GM12878 (cell line): ENCODE measurements around the gene RAP1GAP2. TPM values are rescaled to one million over a fixed set of nuclear protein-coding genes. Genes with fewer than 3 reads are reported as not detected.
A peak's percentile ranks its signal among the peaks of the same experiment; 100 is the strongest.

Experiments
- ATAC-seq: fragments of 200-7000 bp; cut with Tn5 transposase; 3 replicates; pipeline ENCODE4 v1.9.1; 2020; ENCODE audit warnings: mild to moderate bottlenecking, moderate library complexity
- BruUV-seq: library from RNA; stranded (reverse); fragments of 400-500 nt; replicated peaks from 2 replicates; lab custom pipeline; 2021; lab: Mats Ljungman, UMichigan
- CTCF ChIA-PET: fragments of 300-600 bp; sonication (Branson Sonifier 250); formaldehyde crosslinking; extraction: SDS; loops from one replicate; lab custom pipeline; 2021; ENCODE audit warnings: inconsistent platforms; lab: Yijun Ruan, JAX
- POLR2A ChIA-PET: fragments of 350-600 bp; formaldehyde crosslinking; extraction: SDS; loops from one replicate; lab custom pipeline; 2021; ENCODE audit warnings: inconsistent platforms; lab: Charles Lee
- RAD21 ChIA-PET: fragments of 300-600 bp; sonication (Branson Sonifier 250); formaldehyde crosslinking; loops from one replicate; lab custom pipeline; 2023; ENCODE audit warnings: antibody characterized with exemption; ENCODE audit not compliant: unreplicated experiment; lab: Charles Lee
- SMC1A ChIA-PET: fragments of 300-600 bp; sonication (Branson Sonifier 250); formaldehyde crosslinking; loops from one replicate; lab custom pipeline; 2023; ENCODE audit not compliant: unreplicated experiment, uncharacterized antibody; lab: Charles Lee
- DNase-seq: peaks from one replicate; pipeline ENCODE4 v3.0.0-alpha.2; 2011; ENCODE audit warnings: low read depth, low spot score
- FAIRE-seq: peaks from 3 replicates; lab custom pipeline; 2011; peaks lifted over from hg19 to GRCh38; lab: Jason Lieb, UNC
- H2AFZ ChIP-seq: 2 replicates; pipeline ENCODE4 v1.6.0; 2011; ENCODE audit warnings: low read depth, low read length, control low read depth; ENCODE audit not compliant: control insufficient read depth
- H3K27ac ChIP-seq: 2 replicates; pipeline ENCODE4 v1.5.1; 2011; ENCODE audit warnings: control low read depth; ENCODE audit not compliant: control insufficient read depth, insufficient read depth
- H3K27me3 ChIP-seq, 2 experiments: replicated peaks in 1 of 2; 2 replicates each; pipeline versions ENCODE4 v1.6.0 to v1.6.1; 2011; ENCODE audit warnings: low read length in 1 of 2; ENCODE audit not compliant: control insufficient read depth in 2 of 2, insufficient read depth in 2 of 2
- H3K36me3 ChIP-seq, 2 experiments: 2 replicates each; pipeline ENCODE4 v1.5.1; 2011; ENCODE audit warnings: low read length in 1 of 2; ENCODE audit not compliant: control insufficient read depth in 2 of 2, insufficient read depth in 2 of 2
- H3K4me1 ChIP-seq: 2 replicates; pipeline ENCODE4 v1.6.1; 2011; ENCODE audit warnings: mild to moderate bottlenecking, low read length, moderate library complexity, mixed read lengths; ENCODE audit not compliant: control insufficient read depth, insufficient read depth
- H3K4me2 ChIP-seq: 2 replicates; pipeline ENCODE4 v1.6.0; 2011; ENCODE audit warnings: control low read depth; ENCODE audit not compliant: control insufficient read depth, insufficient read depth
- H3K4me3 ChIP-seq: fragments of 200-600 bp; sonication (generic); 2 replicates; pipeline ENCODE4 v1.5.1; 2016
- H3K79me2 ChIP-seq: 2 replicates; pipeline ENCODE4 v1.6.0; 2011; ENCODE audit warnings: low read length; ENCODE audit not compliant: control insufficient read depth, insufficient read depth
- H3K9ac ChIP-seq: 2 replicates; pipeline ENCODE4 v1.8.0; 2011; ENCODE audit warnings: low read length, control low read depth, mixed read lengths; ENCODE audit not compliant: control insufficient read depth, insufficient read depth
- H3K9me3 ChIP-seq: replicated peaks from 3 replicates; pipeline ENCODE4 v1.5.1; 2011; ENCODE audit warnings: mild to moderate bottlenecking, low read length; ENCODE audit not compliant: control insufficient read depth, insufficient read depth
- H4K20me1 ChIP-seq: 2 replicates; pipeline ENCODE4 v1.6.0; 2011; ENCODE audit not compliant: control insufficient read depth, insufficient read depth
- BHLHE40 ChIP-seq, 2 experiments: fragments of 450-650 bp in 1 of 2; IDR thresholded peaks; 2 replicates each; pipeline ENCODE4 v1.6.1; 2011 to 2017; ENCODE audit warnings: low read depth in 2 of 2, borderline replicate concordance in 1 of 2, improper control_type of control experiment in 1 of 2, low read length in 1 of 2, mild to moderate bottlenecking in 1 of 2
- CBFB ChIP-seq: IDR thresholded peaks from 2 replicates; pipeline ENCODE4 v1.6.1; 2016; ENCODE audit warnings: antibody characterized with exemption, low read depth
- HDGF ChIP-seq: fragments of 450-650 bp; IDR thresholded peaks from 2 replicates; pipeline ENCODE4 v1.6.1; 2016; ENCODE audit warnings: antibody characterized with exemption
- LARP7 ChIP-seq: fragments of 450-650 bp; IDR thresholded peaks from 2 replicates; pipeline ENCODE4 v1.6.1; 2017; ENCODE audit warnings: mild to moderate bottlenecking
- MEF2A ChIP-seq: IDR thresholded peaks from 2 replicates; pipeline ENCODE4 v1.6.1; 2011; ENCODE audit warnings: low read depth, mild to moderate bottlenecking, low read length, moderate library complexity; ENCODE audit not compliant: insufficient read depth
- MEF2B ChIP-seq: fragments of 450-650 bp; IDR thresholded peaks from 2 replicates; pipeline ENCODE4 v1.6.1; 2018; ENCODE audit warnings: mild to moderate bottlenecking, moderate library complexity; ENCODE audit not compliant: partially characterized antibody, poor library complexity, severe bottlenecking
- RAD21 ChIP-seq: IDR thresholded peaks from 2 replicates; pipeline ENCODE4 v1.6.1; 2011; ENCODE audit warnings: mild to moderate bottlenecking, low read depth, low read length, moderate library complexity; ENCODE audit not compliant: insufficient read depth
- RB1 ChIP-seq: fragments of 450-650 bp; formaldehyde crosslinking; IDR thresholded peaks from 2 replicates; pipeline ENCODE4 v1.6.1; 2017; ENCODE audit warnings: mild to moderate bottlenecking, borderline replicate concordance
- RFX5 ChIP-seq: IDR thresholded peaks from 2 replicates; pipeline ENCODE4 v1.6.1; 2011; ENCODE audit warnings: low read depth, low read length, improper control_type of control experiment
- RUNX3 ChIP-seq: IDR thresholded peaks from 2 replicates; pipeline ENCODE4 v1.6.1; 2012; ENCODE audit warnings: low read length, inconsistent platforms
- SREBF1 ChIP-seq: IDR thresholded peaks from 2 replicates; pipeline ENCODE4 v1.6.1; 2012; ENCODE audit warnings: mild to moderate bottlenecking, low read length
- STAT1 ChIP-seq: fragments of 450-650 bp; conservative IDR thresholded peaks from 2 replicates; pipeline ENCODE4 v1.6.1; 2014; ENCODE audit warnings: antibody characterized with exemption, mild to moderate bottlenecking
- ZNF217 ChIP-seq: fragments of 450-650 bp; IDR thresholded peaks from 2 replicates; pipeline ENCODE4 v1.6.1; 2017; ENCODE audit warnings: antibody characterized with exemption, mild to moderate bottlenecking
- ZNF384 ChIP-seq: IDR thresholded peaks from 2 replicates; pipeline ENCODE4 v1.6.1; 2012; ENCODE audit warnings: low read depth, mild to moderate bottlenecking, low read length, improper control_type of control experiment, borderline replicate concordance
- WGBS: methylation state at CpG from one replicate; pipeline ENCODE4 v1.1.6; 2016; ENCODE audit warnings: low lambda C conversion rate; ENCODE audit not compliant: insufficient replicate concordance, insufficient coverage; ENCODE audit errors: missing lambda C conversion rate; 5-methylcytosine and 5-hydroxymethylcytosine counted together
- in situ Hi-C: fragments of 300-500 bp; cut with MboI; formaldehyde crosslinking; loops from 9 replicates; pipeline ENCODE4 v1.14.3; 2018; ENCODE audit warnings: mixed read lengths
- intact Hi-C: fragments of 100-400 bp; cut with micrococcal nuclease; formaldehyde crosslinking; loops from one replicate; pipeline ENCODE4 v1.14.2; 2022; ENCODE audit not compliant: unreplicated experiment
- polyA plus RNA-seq, 11 experiments: library from polyadenylated mRNA; depleted of rRNA in 4 of 11; unstranded in 6 of 11; stranded (reverse) in 5 of 11; fragments of >200 nt; fragmentation: Nextera tagmentation in 4 of 11; fragmentation: Illumina TruSeq in 1 of 11; extraction: Ambion mirVana in 4 of 11; extraction: Trizol in 1 of 11; gene quantifications; 1 replicate in 1 of 11; 2 replicates in 10 of 11; pipeline versions ENCODE4 v1.2.1 to v1.2.3, GENCODE V29; 2011 to 2016; ENCODE audit warnings: inconsistent platforms in 2 of 11, missing spikeins in 2 of 11, low read depth in 1 of 11
- total RNA-seq, 4 experiments: library from RNA; depleted of rRNA in 3 of 4; stranded (reverse); fragments of >200 nt in 3 of 4; fragmentation: Illumina TruSeq in 1 of 4; extraction: Trizol in 1 of 4; gene quantifications; 2 replicates each; pipeline versions ENCODE4 v1.2.1 to v1.2.3, GENCODE V29; 2013 to 2021
- TF ChIP-seq, protein P1 (sequence below), 3 experiments: IDR thresholded peaks in 2 of 3; conservative IDR thresholded peaks in 1 of 3; 2 replicates each; pipeline ENCODE4 v1.5.1; 2011; ENCODE audit warnings: low read depth in 3 of 3, low read length in 3 of 3, mild to moderate bottlenecking in 3 of 3, control low read depth in 2 of 3, moderate library complexity in 2 of 3, inconsistent platforms in 1 of 3, mixed read lengths in 1 of 3; ENCODE audit not compliant: control insufficient read depth in 2 of 3, insufficient read depth in 1 of 3; ENCODE audit errors: extremely low read depth in 1 of 3
- TF ChIP-seq, protein P2 (sequence below): fragments of 450-650 bp; IDR thresholded peaks from 2 replicates; pipeline ENCODE4 v1.6.1; 2014; ENCODE audit warnings: mild to moderate bottlenecking
- TF ChIP-seq, protein P3 (sequence below): IDR thresholded peaks from 2 replicates; pipeline ENCODE4 v1.6.1; 2011; ENCODE audit warnings: borderline replicate concordance, low read depth, mild to moderate bottlenecking, moderate library complexity, low read length; ENCODE audit not compliant: insufficient read depth, poor library complexity, severe bottlenecking

Gene RAP1GAP2
- total and polyA plus RNA-seq, 10 of the 15 experiments (the other 5 are each of a cell fraction or from before 2014, with no cell fraction given), result 0.03 to 0.95 (median 0.49) TPM; not detected in 2

DNA sequence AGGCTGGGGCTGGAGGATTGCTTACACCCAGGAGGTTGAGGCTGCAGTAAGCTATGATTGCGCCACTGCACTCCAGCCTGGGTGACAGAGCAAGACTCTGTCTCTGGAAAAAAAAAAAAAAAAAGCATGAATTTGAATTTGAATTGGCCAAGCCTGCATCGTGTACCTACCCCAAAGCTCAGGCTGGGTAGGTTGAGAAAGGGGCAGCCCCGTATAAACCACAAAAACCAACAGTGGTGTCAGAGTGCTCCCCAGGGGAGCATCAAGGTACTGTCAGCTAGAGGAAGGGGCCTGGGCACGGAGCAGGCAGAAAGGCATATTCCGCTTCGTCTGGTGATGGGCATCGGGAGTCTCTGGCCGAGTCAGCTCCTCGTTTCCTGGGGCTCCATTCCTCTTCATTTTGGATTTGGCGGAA lies 40.9 kb downstream of the RAP1GAP2 start:
- no peaks in the 10 kb centered on the region for H3K79me2 ChIP-seq
- no peaks in the 10 kb centered on the region for H3K4me1 ChIP-seq
- ChIA-PET CTCF (interaction anchor here (0.6 to 2.8 kb wide), 6 partner anchors 12 to 421 kb away, joined by 3 to 7 read pairs (median 4); no protein-coding TSS in a partner anchor), POLR2A (interaction anchor here (0.5 to 0.7 kb wide), 4 partner anchors 13 to 290 kb away, joined by 3 to 4 read pairs (median 4); no protein-coding TSS in a partner anchor), SMC1A (interaction anchor here (1.0 to 1.1 kb wide), 2 partner anchors 51 to 52 kb away, joined by 3 read pairs; no protein-coding TSS in a partner anchor), RAD21 (interaction anchor here (0.6 to 1.1 kb wide), 2 partner anchors 176 to 216 kb away, joined by 3 to 8 read pairs; no protein-coding TSS in a partner anchor)
- H4K20me1 ChIP-seq, result no peaks in the 10 kb centered on the region
- no TSS peak for BruUV-seq
- under 1% methylated on average over 10 of the region's 10 CpGs for WGBS
- no peaks in the 10 kb centered on the region for H3K9me3 ChIP-seq
- H3K9ac ChIP-seq, result no peak overlapping the region
- FAIRE-seq (no peak), DNase-seq (no peak), ATAC-seq (peak; percentile 92)
- no peak overlapping the region for H3K4me3 ChIP-seq
- no peak overlapping the region for H3K4me2 ChIP-seq
- H3K36me3 ChIP-seq, result no peaks in the 10 kb centered on the region
- H3K27me3 ChIP-seq, result no peaks in the 10 kb centered on the region
- intact Hi-C loops (no loop called here), in situ Hi-C loops (no loop called here)
- no peak overlapping the region for H2AFZ ChIP-seq
- no peak overlapping the region for H3K27ac ChIP-seq
- TF ChIP-seq, protein P1, sequence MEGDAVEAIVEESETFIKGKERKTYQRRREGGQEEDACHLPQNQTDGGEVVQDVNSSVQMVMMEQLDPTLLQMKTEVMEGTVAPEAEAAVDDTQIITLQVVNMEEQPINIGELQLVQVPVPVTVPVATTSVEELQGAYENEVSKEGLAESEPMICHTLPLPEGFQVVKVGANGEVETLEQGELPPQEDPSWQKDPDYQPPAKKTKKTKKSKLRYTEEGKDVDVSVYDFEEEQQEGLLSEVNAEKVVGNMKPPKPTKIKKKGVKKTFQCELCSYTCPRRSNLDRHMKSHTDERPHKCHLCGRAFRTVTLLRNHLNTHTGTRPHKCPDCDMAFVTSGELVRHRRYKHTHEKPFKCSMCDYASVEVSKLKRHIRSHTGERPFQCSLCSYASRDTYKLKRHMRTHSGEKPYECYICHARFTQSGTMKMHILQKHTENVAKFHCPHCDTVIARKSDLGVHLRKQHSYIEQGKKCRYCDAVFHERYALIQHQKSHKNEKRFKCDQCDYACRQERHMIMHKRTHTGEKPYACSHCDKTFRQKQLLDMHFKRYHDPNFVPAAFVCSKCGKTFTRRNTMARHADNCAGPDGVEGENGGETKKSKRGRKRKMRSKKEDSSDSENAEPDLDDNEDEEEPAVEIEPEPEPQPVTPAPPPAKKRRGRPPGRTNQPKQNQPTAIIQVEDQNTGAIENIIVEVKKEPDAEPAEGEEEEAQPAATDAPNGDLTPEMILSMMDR (IDR thresholded peaks at IDR 0.05 in 2 of 3, conservative IDR thresholded peaks at IDR 0.05 in 1 of 3; ENCODE audit: control insufficient read depth in 2 of 3, extremely low read depth in 1 of 3, insufficient read depth in 1 of 3, low read depth in 3 of 3, low read length in 3 of 3), result peak; percentile 42 to 56 (median 47); a peak in 5 of 6 replicates
- TF ChIP-seq RFX5, result no peak
- 0 out of 4 replicates have a peak, but pooled peaks of 1 of the 2 experiments have one; percentile 8 for TF ChIP-seq BHLHE40 (IDR thresholded peaks at IDR 0.05; ENCODE audit: borderline replicate concordance in 1 of 2, low read depth in 2 of 2, low read length in 1 of 2)
- TF ChIP-seq RUNX3, result peak; percentile 96
- no peak for TF ChIP-seq LARP7
- TF ChIP-seq, protein P2, sequence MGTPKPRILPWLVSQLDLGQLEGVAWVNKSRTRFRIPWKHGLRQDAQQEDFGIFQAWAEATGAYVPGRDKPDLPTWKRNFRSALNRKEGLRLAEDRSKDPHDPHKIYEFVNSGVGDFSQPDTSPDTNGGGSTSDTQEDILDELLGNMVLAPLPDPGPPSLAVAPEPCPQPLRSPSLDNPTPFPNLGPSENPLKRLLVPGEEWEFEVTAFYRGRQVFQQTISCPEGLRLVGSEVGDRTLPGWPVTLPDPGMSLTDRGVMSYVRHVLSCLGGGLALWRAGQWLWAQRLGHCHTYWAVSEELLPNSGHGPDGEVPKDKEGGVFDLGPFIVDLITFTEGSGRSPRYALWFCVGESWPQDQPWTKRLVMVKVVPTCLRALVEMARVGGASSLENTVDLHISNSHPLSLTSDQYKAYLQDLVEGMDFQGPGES, result no peak
- peak; percentile 22; the same call in 1 of the 2 replicates for TF ChIP-seq ZNF384
- TF ChIP-seq HDGF, result no peak
- TF ChIP-seq, protein P3, sequence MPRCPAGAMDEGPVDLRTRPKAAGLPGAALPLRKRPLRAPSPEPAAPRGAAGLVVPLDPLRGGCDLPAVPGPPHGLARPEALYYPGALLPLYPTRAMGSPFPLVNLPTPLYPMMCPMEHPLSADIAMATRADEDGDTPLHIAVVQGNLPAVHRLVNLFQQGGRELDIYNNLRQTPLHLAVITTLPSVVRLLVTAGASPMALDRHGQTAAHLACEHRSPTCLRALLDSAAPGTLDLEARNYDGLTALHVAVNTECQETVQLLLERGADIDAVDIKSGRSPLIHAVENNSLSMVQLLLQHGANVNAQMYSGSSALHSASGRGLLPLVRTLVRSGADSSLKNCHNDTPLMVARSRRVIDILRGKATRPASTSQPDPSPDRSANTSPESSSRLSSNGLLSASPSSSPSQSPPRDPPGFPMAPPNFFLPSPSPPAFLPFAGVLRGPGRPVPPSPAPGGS, result peak; percentile 71
- no peak for TF ChIP-seq MEF2A
- TF ChIP-seq CBFB, result peak; percentile 84
- TF ChIP-seq STAT1, result no peak
- peak; percentile 48 for TF ChIP-seq MEF2B
- TF ChIP-seq ZNF217, result no peak
- TF ChIP-seq RAD21, result peak; percentile 70
- TF ChIP-seq RB1, result no peak
- TF ChIP-seq SREBF1, result no peak
